Cardiac fibroblast (primary cell): ENCODE data around the gene TPSG1.

Source experiments
- DNase-seq, 2 donors: peaks; one replicate each; pipeline versions ENCODE4 v3.0.0 to v3.0.0-alpha.2; 2010; ENCODE audit warnings: low read depth in 2 of 2
- H3K4me3 ChIP-seq, 2 donors: replicated peaks in 1 of 2; 1 replicate in 1 of 2; 2 replicates in 1 of 2; pipeline ENCODE4 v1.5.1; 2011; ENCODE audit warnings: low read depth in 2 of 2, low read length in 2 of 2, mild to moderate bottlenecking in 2 of 2, moderate library complexity in 1 of 2
- CTCF ChIP-seq: IDR thresholded peaks from one replicate; pipeline ENCODE4 v1.5.1; 2011; ENCODE audit warnings: low read depth, mild to moderate bottlenecking, low read length, inconsistent platforms

The TPSG1 gene

DNA sequence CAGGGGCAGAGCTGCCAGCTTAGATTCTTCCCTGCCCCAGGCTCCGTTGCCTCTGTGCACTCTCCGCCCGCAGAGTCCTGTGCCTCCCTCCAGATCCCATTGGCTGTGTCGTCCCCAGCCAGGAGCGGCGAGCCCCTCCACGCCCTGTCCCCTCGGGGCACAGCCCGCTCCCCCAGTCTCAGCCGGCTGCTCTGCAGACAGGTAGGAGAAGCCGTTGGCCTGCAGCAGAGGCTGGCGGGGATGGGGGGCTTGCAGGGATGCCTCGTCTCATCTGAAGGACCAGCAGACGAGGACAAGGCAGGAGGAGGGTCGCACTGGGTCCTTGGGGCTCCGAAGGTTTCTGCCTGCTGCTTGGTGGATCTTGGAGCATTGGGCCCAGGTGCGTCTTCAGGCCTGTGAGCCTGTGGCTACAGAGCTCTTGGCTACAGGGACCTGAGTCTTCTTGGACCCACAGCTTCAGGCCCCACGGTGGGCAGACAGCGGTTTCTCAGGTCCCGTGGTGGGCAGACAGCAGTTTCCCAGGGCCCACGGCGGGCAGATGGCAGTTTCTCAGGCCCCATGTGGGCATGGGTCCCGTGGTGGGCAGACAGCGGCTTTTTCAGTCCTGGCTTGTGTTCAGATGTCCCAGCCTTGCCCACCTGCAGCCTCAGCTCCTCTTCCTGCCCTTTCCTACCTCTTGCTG, 6.0 kb downstream of the TPSG1 start:
- no peak for TF ChIP-seq CTCF
- H3K4me3 ChIP-seq, result no peak overlapping the region
- no peak for DNase-seq

DNA sequence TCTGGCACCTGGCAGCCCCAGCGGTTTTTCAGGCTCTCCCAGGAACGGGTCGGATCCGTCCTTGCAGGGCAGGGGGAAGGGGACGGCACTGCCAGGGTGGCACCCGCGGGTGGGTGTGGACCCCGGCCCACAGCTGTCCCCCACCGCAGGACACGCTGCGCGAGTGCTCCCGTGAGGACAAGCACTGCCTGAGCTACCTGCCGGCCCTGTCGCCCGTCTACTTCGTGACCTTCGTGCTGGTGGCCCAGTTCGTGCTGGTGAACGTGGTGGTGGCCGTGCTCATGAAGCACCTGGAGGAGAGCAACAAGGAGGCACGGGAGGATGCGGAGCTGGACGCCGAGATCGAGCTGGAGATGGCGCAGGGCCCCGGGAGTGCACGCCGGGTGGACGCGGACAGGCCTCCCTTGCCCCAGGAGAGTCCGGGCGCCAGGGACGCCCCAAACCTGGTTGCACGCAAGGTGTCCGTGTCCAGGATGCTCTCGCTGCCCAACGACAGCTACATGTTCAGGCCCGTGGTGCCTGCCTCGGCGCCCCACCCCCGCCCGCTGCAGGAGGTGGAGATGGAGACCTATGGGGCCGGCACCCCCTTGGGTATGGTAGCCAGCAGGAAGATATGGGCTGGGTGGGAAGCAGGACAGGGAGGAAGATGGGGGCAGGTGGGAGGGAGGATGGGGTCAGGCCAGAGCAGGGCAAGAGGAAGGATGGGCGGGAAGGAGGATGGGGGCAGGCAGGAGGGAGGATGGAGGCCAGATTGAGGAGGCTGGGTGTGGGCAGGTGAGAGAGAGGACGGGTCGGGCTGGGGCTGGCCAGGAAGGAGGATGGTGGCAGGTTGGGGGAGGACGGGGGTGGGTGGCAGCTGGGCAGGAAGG, 6.8 kb downstream of the TPSG1 start:
- H3K4me3 ChIP-seq, result no peak overlapping the region
- TF ChIP-seq CTCF, result no peak
- no peak for DNase-seq

DNA sequence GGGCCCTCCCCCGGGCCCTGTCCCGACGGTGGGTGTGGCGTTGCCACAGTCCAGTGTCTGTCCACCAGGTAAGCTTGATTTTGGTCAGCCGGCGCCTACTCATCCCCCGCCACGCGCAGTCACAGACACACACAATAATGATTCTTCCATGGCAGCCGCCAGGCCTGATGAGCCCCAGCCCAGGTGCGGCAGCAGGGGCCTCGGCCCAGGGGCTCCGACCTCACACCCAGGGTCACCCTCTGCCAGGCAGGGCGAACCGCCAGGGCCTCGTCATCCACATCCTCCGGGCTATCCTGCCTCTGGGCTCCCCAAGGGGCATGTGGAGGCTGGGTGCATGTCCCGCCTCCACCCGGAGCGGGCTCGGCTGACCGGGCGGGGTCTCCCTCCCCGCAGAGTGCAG, 7.5 kb downstream of the TPSG1 start:
- no peak for TF ChIP-seq CTCF
- DNase-seq, result no peak
- no peak overlapping the region for H3K4me3 ChIP-seq

- no peak for DNase-seq
- no peak for TF ChIP-seq CTCF
- H3K4me3 ChIP-seq, result no peak overlapping the region
Measured at GRCh38 chr16:1216681-1217400, 8.2 kb downstream of the TPSG1 start.

DNA sequence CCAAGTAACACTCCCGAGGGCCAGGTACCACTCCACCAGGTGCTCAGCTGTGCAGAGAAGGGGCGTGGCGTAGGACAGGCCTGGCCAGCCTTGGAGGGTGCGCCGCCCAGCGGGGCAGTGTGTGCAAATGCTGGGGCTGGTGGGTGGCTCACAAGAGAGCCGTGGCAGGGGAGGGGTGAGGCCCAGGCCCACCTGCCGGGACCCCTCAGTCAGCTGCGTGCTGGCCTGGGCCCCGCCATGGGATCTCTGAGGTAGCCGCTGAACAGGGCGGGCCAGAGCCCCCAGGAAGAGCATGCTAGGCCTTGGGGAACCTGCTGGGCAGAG, 8.8 kb downstream of the TPSG1 start:
- TF ChIP-seq CTCF, result no peak
- no peak for DNase-seq
- H3K4me3 ChIP-seq, result no peak overlapping the region

GRCh38 chr16:1215574-1216295, 9.3 kb downstream of the TPSG1 start:
- DNase-seq, result no peak
- TF ChIP-seq CTCF, result no peak

More at GRCh38 chr16:1215574-1216295, 9.3 kb downstream of the TPSG1 start:
- no peak overlapping the region for H3K4me3 ChIP-seq
